ENCODE data around the gene APLNR. TPM values are rescaled to one million over a fixed set of nuclear protein-coding genes. Genes with fewer than 3 reads are reported as not detected.

APLNR gene
- total and polyA plus RNA-seq, 10 donors, result 3.0 to 319 (median 108) TPM

- intact Hi-C loops (cut with DNase I; ENCODE audit: low total_unique reads), result no loop called here
- Histone ChIP-seq H3K27ac (no peak overlapping the region), H3K27me3 (replicated peaks in 1 of 7) (peaks cover 0 to 64% (median 0%) of the 10 kb centered on the region in 7 donors), H3K4me3 (no peak overlapping the region), H3K9me3 (no peaks in the 10 kb centered on the region), H3K4me1 (peaks cover 0 to 14% (median 0%) of the 10 kb centered on the region in 6 donors), H3K36me3 (no peaks in the 10 kb centered on the region)
- no peak for TF ChIP-seq POLR2AphosphoS5 (IDR thresholded peaks at IDR 0.05)
- TF ChIP-seq, protein P1, sequence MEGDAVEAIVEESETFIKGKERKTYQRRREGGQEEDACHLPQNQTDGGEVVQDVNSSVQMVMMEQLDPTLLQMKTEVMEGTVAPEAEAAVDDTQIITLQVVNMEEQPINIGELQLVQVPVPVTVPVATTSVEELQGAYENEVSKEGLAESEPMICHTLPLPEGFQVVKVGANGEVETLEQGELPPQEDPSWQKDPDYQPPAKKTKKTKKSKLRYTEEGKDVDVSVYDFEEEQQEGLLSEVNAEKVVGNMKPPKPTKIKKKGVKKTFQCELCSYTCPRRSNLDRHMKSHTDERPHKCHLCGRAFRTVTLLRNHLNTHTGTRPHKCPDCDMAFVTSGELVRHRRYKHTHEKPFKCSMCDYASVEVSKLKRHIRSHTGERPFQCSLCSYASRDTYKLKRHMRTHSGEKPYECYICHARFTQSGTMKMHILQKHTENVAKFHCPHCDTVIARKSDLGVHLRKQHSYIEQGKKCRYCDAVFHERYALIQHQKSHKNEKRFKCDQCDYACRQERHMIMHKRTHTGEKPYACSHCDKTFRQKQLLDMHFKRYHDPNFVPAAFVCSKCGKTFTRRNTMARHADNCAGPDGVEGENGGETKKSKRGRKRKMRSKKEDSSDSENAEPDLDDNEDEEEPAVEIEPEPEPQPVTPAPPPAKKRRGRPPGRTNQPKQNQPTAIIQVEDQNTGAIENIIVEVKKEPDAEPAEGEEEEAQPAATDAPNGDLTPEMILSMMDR (IDR thresholded peaks at IDR 0.05 in 8 of 11, conservative IDR thresholded peaks at IDR 0.05 in 3 of 11), result no peak
- DNase-seq, result no peak
- 39 to 53% (median 46%) methylated on average over 5 of the region's 5 CpGs for WGBS, 5 donors
Observed at GRCh38 chr11:57230316-57230715, 6.7 kb downstream of the APLNR start.

- Histone ChIP-seq H3K4me3 (no peak overlapping the region), H3K9me3 (no peaks in the 10 kb centered on the region), H3K36me3 (no peaks in the 10 kb centered on the region), H3K27ac (no peak overlapping the region), H3K4me1 (peaks cover 0 to 6% (median 0%) of the 10 kb centered on the region in 6 donors), H3K27me3 (replicated peaks in 1 of 7) (peaks cover 0 to 47% (median 0%) of the 10 kb centered on the region in 7 donors)
- intact Hi-C loops (cut with DNase I; ENCODE audit: low total_unique reads), result no loop called here
- DNase-seq, result no peak
- TF ChIP-seq, protein P1 (IDR thresholded peaks at IDR 0.05 in 8 of 11, conservative IDR thresholded peaks at IDR 0.05 in 3 of 11), result no peak
- TF ChIP-seq POLR2A (IDR thresholded peaks at IDR 0.05), result no peak
- WGBS, 5 donors, result 64 to 80% (median 76%) methylated on average over 3 of the region's 3 CpGs
Observed at GRCh38 chr11:57228600-57228999, 8.4 kb downstream of the APLNR start.

DNA sequence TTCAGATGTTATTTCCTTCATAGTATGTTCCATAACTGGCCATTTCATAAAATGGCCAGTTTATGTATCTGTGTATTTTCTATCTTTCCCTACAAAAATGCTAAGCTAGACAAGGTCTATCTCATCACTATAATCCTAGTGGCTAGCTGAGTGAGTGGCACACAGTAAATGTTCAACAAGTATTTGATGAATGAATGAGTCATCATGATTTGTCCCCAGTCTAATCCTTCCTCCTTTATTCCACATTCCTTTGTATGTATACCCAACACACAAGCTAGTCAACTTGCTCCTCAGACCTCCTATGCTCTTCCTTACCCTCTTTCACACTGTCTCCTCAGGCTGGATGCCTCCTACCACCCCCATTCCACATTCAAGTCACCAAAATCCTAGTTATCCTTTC is 12.5 kb downstream of the APLNR start:
- Histone ChIP-seq H3K27me3 (replicated peaks in 1 of 7) (peaks cover 0 to 18% (median 0%) of the 10 kb centered on the region in 7 donors), H3K4me1 (peaks cover 0 to 13% (median 3%) of the 10 kb centered on the region in 6 donors), H3K4me3 (no peak overlapping the region), H3K9me3 (no peaks in the 10 kb centered on the region), H3K36me3 (no peaks in the 10 kb centered on the region), H3K27ac (no peak overlapping the region)
- DNase-seq, result no peak
- intact Hi-C loops (cut with DNase I; ENCODE audit: low total_unique reads), result no loop called here
- TF ChIP-seq POLR2A (IDR thresholded peaks at IDR 0.05) (no peak), POLR2AphosphoS5 (IDR thresholded peaks at IDR 0.05) (no peak)
- TF ChIP-seq, protein P1 (IDR thresholded peaks at IDR 0.05 in 8 of 11, conservative IDR thresholded peaks at IDR 0.05 in 3 of 11), result no peak

GRCh38 chr11:57224128-57224527 is 12.9 kb downstream of the APLNR start:
- DNase-seq, result no peak
- TF ChIP-seq POLR2AphosphoS5 (IDR thresholded peaks at IDR 0.05) (no peak), POLR2A (IDR thresholded peaks at IDR 0.05) (no peak)
- TF ChIP-seq, protein P1 (IDR thresholded peaks at IDR 0.05 in 8 of 11, conservative IDR thresholded peaks at IDR 0.05 in 3 of 11), result no peak
- H3K27me3 ChIP-seq (replicated peaks in 1 of 7), result peaks cover 0 to 17% (median 0%) of the 10 kb centered on the region in 7 donors
- peaks cover 0 to 17% (median 6%) of the 10 kb centered on the region in 6 donors for H3K4me1 ChIP-seq
- no peaks in the 10 kb centered on the region for H3K9me3 ChIP-seq
- H3K4me3 ChIP-seq, result no peak overlapping the region
- no peaks in the 10 kb centered on the region for H3K36me3 ChIP-seq
- no peak overlapping the region for H3K27ac ChIP-seq
- 84 to 91% (median 89%) methylated on average over 2 of the region's 2 CpGs for WGBS, 5 donors
- intact Hi-C loops (cut with DNase I; ENCODE audit: low total_unique reads), result no loop called here
